Measurements from ENCODE around the gene PLA2G2E.

PLA2G2E gene, protein sequence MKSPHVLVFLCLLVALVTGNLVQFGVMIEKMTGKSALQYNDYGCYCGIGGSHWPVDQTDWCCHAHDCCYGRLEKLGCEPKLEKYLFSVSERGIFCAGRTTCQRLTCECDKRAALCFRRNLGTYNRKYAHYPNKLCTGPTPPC

DNA sequence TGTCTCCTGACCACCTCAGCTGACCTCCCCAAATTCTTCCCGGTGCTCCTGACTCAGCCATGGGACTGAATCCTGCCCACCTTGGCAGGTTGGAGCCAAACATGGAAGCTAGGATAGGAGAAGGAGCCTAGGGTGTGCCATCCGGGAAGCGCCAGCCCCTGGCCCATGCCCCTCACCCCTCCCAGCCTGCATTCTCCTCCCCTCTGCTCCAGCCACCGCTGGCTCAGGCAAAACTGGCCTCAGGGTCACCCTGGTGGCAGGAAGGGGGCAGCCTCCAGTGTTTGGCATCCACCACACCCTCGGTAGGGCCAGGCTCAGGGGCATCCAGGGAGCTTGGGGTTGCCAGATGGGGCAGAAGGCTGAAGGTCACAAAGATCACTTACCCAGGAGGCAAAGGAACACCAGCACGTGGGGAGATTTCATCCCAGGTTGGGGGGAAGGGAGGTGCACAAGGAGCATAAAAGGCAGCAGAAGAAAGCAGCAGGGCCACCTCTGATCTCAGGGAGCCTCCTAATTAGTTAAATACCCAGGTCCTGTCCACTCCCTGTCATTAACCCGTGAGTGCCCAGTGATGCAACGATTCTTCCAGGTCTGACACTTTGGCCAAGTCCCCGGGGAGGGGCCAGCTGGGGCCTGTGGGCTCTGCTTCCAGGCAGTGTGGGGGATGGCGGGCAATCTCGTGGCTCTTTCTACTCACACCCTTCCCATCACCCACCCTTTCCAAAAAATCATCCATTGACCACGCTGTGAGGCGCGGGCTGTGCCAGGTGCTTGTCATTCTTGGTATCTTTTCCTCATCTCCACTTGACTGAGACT lies at the start of gene PLA2G2E:
TSS of gene PLA2G2E (minus strand) at position 481 of the 816 bp plus-strand sequence. CDS start at position 423, 58 bp downstream.
- DNase-seq (ENCODE audit: low read depth in 2 of 2) = no peak

DNA sequence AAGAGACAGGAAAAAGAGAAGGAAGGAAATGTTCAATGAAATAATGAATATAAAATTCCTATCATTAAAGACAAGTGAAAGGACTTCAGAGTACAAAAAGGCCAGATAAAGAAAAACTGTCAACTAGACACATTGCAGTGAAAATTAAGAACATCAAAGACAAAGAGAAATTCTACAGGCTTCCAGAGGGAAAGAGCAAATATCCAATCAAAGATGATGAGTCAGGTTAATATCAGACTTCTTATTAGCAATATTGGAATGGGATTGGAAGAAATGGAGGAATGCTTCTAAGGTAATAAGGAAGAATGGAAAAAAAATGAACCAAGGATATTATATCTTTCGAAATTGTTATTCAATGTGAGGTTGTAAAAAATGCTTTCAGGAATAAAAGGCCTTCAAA lies 48.2 kb upstream of the PLA2G2E start:
- DNase-seq (ENCODE audit: low read depth in 2 of 2) = no peak

DNA sequence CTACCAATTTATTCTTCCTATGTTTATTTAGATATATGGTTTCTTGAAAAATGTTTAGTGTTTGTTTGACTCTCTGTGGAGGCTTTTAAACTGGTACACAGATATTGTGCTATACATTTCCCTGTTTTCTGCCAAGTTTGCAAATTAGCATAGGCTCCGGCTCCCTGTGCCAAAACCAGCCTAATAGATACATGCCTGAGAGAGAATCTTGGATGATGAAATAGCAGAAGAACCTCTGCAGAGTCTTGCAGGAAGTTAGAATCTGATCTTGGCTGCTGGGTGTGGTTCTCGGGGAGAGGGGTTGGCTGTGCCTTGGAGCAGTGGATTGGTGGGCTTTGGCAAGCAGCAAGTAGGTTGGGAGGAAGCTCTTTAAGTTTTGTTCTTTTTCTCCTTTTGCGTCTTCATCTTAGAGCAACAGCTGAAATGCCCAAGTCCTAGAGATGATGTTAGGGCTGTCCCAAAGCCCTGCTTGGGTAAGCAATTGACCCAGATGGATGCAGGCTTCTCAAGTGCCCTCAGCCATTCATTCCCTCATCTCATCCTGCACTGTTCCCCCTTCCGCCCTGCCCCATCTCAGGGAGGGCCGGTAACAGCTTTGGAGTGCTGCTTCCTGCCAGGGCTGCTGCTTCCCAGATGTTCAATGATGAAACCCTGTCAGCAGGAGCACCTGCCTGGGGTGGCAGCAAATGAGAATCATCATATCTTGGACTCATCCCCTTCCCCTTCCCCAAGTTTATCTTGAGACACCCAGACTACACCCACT lies 46.7 kb upstream of the PLA2G2E start:
- DNase-seq (ENCODE audit: low read depth in 2 of 2) = no peak

DNA sequence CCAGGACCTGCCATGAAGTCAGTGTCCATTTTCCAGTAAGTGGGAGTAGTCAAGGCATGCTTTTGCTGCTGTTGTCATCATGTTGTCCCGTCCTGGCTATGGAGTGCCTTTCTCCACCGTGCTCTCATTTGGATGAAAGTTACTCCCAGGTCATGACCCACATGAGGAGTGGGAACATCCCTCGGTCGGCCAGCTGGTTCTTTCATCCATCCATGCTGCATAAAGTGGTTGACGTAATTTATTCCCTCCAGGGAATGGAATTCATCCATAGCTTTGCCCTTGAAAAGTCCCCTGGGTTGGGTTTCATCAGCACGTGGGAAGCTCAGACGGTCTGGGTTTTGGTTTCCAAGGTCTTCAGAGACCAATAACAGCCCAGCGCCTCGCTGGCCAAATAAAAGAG lies 44.4 kb upstream of the PLA2G2E start:
- DNase-seq (ENCODE audit: low read depth in 2 of 2) = no peak

DNA sequence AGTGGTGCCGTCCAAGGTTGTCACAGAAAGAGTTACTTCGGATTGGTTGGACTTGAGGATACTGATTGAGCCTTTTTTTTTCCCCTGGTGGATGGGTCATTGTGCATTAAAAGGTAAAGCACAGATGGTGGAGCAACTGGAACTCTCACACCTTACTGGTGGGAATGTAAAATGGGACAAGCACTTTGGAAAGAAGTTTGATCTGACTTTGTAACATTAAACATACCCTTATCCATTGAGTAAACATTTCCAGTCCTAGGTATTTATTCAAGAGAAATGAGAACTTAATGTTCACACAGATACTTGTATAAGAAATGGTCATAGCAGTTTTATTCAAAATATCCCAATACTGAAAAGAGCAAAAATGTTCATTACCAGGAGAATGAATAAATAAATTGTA lies 41.1 kb upstream of the PLA2G2E start:
- DNase-seq (ENCODE audit: low read depth in 2 of 2) = no peak

DNA sequence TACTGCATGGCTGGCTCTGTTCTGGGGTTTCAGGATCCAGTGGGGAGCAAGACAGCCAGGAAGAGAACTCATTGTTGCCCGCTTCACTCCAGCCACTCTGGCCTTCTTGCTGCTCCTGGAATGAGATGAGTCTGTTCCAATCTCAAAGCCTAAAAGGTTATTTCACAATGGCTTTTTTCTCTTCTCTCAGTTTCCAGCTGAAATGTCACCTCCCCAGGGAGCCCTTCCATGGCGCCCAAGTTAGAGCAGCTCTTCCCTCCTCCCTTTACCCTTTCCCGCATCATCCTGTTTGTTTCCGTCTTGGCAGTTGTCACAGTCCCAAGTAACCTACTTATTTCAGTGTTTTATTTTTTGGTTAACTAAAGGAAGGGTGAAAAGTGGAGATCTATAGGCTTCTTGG lies 40.2 kb upstream of the PLA2G2E start:
- no peak for DNase-seq (ENCODE audit: low read depth in 2 of 2)

DNA sequence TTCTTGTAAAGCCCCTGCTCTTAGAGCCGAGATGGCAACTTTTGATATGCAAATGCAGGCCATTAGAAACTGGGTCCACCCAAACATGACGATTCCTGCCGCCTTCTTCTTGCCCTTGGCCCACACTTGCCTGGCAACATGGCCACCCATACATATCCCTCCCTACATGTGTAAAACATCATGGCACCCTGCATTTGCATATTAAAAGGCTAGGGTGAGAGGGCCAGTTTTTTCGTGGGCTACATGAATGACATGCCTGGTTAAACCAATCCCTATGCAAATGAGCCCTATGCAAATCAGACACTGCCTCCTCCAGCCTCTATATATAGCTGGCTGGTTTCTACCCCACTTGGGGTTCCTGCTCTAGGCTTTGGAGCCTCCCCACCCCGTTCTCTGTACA lies 37.2 kb upstream of the PLA2G2E start:
- no peak for DNase-seq (ENCODE audit: low read depth in 2 of 2)

DNA sequence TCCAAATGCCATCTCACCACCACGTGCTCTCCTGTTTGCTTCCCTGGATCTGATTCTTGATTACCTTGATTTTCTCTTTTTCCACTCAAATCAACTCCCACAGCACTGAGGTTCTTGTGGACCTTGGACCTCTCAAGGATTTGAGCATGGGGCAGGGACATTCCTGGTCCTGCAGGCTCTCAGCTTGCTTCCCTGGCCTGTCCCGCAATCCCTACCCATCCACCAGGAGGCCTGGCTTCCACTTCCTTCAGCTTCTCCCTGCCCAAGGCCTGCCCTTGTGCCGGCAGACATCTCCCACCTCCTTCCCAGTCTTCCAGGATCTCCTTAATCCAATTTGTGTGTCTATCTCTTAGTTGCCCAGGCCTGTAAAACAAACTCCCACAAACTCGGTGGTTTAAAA lies 34.4 kb upstream of the PLA2G2E start:
- no peak for DNase-seq (ENCODE audit: low read depth in 2 of 2)

DNA sequence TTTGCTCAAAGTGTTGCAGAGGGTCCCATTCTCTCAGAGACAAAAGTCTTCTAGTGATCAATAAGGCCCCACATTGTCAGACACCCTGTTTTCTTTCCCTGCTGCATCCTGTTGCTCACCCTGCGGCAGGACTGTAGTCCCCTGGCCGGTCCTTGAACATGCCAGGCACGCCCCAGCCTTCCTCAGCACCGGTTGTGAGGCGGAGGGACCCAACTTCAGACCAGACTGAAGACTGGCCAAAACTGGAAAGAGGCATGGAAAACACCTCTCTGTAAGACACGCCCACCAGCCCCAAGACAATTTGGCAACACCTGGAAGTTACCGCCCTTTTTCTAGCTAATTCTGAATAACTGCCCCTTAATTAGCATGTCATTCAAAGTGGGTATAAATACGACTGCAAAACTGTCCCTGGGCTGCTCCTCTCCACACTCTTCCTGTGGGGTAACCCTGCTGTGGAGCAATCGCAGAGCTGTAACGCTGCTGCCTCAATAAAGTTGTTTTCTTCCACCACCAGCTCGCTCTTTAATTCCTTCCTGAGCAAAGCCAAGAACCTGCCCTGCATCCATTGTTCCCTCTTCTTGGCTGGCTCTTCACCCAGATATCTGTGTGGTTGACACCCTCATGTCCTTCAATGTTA lies 32.2 kb upstream of the PLA2G2E start:
- no peak for DNase-seq (ENCODE audit: low read depth in 2 of 2)

DNA sequence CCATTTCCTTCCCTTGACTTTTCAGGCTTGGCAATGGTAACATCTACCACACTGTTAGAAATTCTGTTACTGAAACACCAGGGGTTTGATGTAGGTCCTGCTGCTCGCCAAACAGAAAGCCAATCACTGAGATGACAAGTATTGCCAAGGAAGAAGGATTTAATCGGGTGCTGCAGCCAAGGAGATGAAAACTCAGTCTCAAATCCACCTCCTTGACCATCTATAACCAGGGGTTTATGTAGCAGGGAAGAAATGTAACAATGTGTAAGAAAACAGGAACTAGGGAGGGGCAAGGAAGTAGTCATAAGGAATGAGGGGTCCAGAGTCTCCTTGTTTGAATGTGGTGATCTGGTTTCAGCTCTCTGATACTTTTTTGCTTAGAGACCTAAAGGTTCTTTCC lies 30.6 kb upstream of the PLA2G2E start:
- no peak for DNase-seq (ENCODE audit: low read depth in 2 of 2)

DNA sequence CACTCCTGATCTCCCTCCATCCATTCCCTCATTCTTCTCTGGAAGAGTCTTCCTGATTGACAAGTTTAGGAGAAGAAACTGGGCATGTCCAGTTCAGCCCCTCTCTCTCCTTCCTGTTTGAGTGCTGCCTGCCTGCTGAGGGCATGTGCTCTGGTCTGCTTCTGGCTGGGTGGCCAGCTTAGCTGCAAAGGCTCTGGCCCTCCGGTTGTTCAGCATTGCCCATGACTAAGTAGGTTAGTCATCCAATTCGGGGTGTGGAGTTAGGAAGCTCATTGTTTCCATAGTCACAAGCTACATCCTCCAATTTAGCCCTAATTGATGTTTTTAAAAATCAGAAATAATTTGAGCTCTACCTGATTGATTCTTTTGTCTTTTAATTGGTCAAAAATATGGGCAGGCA lies 25.6 kb upstream of the PLA2G2E start:
- peak in 1 of 2 experiments; percentile 2 for DNase-seq (ENCODE audit: low read depth in 2 of 2)

DNA sequence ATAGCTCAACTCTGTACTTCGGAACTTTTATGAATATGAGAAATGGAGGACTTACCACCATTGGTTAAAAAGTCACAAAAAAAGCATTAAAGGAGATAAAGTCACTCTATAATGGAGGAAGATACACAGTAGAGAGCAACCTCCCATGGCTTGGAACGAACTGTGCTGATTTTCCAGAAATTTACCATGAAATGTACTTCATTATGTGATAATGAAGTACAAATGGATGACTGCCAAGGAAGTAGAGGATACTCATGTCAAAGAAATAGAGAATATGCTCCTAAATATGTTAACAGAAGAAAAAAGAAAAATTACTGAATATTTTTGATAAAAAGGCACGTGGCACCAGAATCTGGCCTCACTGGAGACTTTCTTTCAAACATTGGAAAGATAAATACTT lies 23.6 kb upstream of the PLA2G2E start:
- DNase-seq (ENCODE audit: low read depth in 2 of 2) = no peak

DNA sequence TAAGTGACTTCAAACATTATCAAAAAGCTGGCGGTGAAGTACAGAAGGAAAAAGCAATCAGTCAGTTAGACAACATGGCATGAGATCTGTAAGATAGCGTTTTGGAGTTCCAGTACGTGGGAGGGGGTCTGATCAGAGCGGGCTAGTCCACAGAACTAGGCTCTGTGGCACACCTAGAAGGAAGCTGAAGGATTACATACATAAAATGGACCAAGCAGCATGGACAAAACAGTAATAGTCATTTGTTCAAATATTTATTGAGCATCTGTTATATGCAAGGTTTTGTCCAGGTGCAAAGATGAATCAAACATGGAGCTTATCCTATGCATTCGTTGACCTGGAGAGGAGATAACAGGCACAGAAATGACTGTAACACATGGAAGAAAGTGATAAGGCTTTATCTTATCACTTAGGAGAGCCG lies 22.9 kb upstream of the PLA2G2E start:
- no peak for DNase-seq (ENCODE audit: low read depth in 2 of 2)

DNA sequence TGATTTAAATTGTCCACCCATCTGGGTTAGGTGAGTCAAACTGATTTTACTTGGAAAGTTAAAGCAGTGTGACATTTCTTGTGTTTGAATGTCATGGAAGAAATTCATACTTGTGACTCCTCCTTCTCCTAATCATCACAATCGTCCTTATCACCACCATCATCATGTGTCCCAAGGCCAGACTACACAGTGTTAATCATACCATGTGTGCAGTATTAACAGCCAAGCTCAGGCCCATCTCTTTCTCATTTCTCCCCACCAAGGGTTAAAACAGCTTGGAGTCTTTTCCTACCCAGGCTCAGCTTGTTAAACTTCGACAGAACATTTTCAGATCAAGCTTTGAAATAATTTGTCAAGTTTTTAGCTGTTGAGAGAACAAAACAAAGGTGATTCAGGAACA lies 22.5 kb upstream of the PLA2G2E start:
- no peak for DNase-seq (ENCODE audit: low read depth in 2 of 2)

DNA sequence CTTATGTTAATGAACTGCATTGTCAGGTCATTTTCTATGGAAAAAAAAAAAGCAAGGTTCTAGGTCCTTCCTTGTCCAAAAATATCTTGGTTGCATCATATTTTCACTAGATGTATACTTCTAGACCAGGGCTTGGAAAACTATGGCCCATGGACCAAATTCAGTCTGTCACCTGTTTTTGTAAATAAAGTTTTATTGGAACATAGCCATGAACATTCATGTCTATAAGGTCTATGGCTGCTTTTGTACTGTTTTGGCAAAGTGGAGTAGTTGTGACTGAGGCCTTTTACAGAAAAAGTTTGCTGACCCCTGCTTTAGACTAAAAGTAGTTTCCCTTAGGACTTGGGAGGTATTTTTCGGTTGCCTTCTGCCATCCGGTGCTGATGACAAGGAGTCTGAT lies 19.2 kb upstream of the PLA2G2E start:
- no peak for DNase-seq (ENCODE audit: low read depth in 2 of 2)

DNA sequence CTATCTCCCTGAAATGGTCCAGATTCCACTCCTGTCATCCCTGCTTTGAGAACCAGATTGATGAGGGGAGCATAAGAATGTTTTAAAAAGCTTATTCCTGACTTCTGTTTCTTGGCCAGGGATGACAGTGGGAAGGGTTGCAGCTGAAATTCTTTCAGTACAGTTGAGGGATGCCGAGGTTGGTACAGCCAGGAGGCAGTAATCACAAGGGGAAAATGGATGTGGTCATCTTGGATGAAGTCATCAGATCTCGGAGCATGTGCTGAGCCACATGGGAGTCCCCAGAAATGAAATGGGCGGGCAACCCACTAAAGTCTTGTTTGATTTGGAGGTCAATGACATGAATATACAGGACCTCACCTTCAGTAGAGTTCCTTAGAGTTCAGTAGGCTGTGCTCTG lies 18.7 kb upstream of the PLA2G2E start:
- DNase-seq (ENCODE audit: low read depth in 2 of 2) = no peak

DNA sequence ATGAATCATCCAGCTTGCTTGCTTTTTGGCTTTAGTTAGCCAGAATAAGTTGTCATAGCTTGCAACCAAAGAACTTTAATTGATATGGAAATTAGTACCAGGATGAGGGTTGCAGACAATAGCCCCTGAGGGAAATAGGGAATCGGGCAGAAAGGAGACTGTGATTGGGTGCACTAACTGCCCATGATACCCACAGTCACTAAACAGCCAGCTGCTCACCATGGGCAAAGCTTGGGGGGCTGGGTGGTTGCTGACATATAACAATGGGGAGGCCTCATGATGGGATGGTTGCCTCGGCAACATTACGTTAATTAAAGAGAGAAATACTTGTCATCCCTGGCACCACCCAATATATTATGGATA lies 17.8 kb upstream of the PLA2G2E start:
- DNase-seq (ENCODE audit: low read depth in 2 of 2) = no peak

DNA sequence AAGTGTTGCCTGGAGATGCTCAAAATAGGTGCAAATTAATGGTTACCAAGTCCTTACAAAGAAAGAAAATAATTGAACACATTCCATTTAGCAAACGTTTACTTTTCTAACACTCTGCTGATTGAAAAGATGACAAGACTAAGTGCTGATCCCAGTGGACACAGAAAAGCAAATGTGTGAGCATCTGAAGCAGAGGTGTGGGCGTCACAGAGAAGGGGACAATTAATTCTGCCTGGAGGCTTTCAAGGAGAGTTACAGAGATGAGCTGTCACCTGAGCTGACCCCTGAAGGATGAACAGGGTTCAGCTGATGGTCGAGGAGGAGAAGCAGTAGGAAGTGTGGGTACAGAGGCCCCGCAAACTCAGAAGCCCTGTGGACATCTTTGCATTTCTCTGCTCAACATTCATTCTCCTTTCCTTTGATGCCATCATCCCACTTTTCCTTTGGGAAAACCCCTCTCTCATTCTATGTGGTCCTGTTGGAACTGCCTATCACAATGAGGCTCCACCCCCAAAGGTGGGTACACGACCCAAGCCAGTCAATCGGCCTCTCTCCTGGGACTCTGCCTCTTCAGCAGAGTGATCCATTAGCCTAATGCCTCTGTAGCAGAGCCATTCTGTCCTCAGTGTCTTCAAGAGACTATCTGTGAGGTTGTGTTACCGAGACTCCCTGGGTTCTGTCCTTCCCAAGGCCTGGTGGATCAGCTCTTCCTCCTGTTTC lies 17.2 kb upstream of the PLA2G2E start:
- no peak for DNase-seq (ENCODE audit: low read depth in 2 of 2)

DNA sequence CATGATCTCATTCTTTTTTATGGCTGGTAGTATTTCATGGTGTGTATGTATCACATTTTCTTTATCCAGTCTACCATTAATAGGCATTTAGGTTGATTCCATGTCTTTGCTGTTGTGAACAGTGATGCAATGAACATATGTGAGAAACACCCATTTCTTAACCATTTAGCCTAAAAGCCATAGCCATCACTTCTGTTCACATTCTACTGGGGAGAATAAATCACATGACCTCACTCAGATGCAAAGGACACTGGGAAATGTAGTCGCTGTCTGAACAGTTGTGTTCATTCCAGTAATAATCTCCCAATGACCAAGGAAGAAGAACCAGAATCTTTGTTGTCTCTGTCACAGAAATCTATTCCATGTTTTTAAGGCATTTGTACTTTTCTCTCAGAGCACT lies 15.1 kb upstream of the PLA2G2E start:
- DNase-seq (ENCODE audit: low read depth in 2 of 2) = no peak

DNA sequence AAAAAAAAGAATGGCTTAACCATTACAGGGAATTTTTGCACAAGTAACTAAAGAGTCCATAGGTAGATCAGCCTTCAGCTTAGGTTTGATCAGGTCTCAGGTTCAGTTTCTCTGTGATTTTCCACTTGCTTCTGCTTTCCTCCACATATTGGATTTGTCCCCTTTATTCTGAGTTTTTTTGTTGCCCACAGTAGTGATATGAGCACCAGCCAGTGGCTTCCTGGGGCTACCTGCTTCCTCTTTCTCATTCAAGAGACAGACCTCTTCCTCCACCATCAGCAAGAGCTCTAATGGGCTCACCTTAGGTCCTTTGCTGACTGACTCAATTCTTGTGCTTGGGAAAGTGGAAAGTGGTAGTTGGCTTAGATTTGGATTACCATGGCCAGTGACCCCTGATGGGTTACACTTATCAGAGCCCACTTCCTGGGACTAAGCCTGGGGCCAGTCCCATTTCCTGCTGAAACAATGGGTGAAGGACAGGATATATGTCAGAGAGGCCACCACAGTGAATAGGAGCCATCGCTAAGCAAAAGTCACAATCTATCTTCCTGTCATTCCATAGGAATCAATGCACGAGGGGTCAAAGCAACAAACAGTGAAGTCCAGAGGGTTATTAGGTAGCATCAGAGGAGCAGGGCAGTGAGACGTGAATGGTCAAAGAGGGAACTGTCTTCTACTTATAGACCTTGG lies 12.8 kb upstream of the PLA2G2E start:
- no peak for DNase-seq (ENCODE audit: low read depth in 2 of 2)

DNA sequence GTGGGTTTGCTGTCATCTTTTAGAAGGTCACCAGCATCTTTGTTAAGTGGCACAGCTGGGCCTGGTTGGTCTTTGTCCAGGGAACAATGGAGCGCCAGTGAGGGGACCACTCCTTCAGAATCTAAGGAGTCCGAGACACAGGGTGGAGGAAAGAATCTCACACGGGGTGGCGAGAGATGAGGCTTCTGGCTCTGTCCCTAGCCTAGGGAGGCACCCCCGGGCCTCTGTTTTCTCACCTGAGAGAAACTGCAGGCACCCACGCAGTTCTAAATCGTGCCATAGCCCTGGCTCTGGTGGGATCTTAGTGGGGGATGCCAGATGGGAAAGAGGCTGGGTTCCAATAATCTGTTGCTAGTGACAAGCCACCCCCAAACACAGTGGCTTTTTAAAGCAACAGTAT lies 10.9 kb upstream of the PLA2G2E start:
- no peak for DNase-seq (ENCODE audit: low read depth in 2 of 2)
